Gastroesophageal sphincter (tissue), 3 donors: ENCODE data around the gene XRCC3.

Experiments
- CTCF ChIP-seq, 4 experiments: fragments of 200-600 bp in 2 of 4; fragments of 450-650 bp in 2 of 4; sonication (generic) in 1 of 4; IDR thresholded peaks; one replicate each; pipeline ENCODE4 v1.5.1; 2017 to 2019; ENCODE audit warnings: antibody characterized with exemption in 4 of 4, mild to moderate bottlenecking in 2 of 4, moderate library complexity in 2 of 4
- POLR2A ChIP-seq, 2 donors: fragments of 450-650 bp; IDR thresholded peaks; one replicate each; pipeline ENCODE4 v1.6.1; 2017; ENCODE audit warnings: antibody characterized with exemption in 2 of 2, mild to moderate bottlenecking in 2 of 2, moderate library complexity in 1 of 2

DNA sequence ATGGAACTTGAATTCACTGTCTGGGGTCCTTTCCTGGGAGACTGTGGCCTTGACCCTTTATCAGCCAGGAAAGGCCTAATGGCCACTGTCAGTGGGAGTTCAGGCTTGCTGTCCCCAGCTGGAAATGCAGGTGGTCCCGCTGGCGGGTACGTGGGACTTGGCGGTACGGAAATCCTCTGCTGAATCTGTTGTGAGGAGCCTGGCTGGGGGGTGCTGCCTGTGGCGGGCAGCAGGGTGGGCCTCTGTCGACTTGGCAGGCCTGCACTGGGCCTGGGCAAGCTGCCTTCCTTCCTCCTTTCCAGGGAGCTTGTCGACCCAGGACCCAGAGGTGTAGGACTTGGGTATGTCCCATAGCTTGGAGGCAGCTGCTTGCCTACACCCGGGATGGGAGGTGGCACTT lies 26.6 kb upstream of the XRCC3 start:
- no peak for TF ChIP-seq CTCF (IDR thresholded peaks at IDR 0.05)
- TF ChIP-seq POLR2A (IDR thresholded peaks at IDR 0.05) = no peak
